IPS-18c (cell line): ENCODE results near the gene PRKCSH.
A peak's percentile ranks its signal among the peaks of the same experiment; 100 is the strongest.
"Not testable (repeated sequence)": the region's sequence is repeated elsewhere in the genome, so short reads cannot be mapped to it uniquely, and the experiment has no call there.

Source experiments
- H3K4me3 ChIP-seq: 2 replicates; pipeline ENCODE4 v1.7.0; 2013; ENCODE audit warnings: low read depth, mild to moderate bottlenecking, low read length, moderate library complexity; ENCODE audit not compliant: insufficient read depth
- H3K9me3 ChIP-seq: one replicate; pipeline ENCODE4 v1.6.1; 2013; ENCODE audit warnings: mild to moderate bottlenecking, low read length, moderate library complexity; ENCODE audit not compliant: control insufficient read depth, insufficient read depth

The PRKCSH gene

DNA sequence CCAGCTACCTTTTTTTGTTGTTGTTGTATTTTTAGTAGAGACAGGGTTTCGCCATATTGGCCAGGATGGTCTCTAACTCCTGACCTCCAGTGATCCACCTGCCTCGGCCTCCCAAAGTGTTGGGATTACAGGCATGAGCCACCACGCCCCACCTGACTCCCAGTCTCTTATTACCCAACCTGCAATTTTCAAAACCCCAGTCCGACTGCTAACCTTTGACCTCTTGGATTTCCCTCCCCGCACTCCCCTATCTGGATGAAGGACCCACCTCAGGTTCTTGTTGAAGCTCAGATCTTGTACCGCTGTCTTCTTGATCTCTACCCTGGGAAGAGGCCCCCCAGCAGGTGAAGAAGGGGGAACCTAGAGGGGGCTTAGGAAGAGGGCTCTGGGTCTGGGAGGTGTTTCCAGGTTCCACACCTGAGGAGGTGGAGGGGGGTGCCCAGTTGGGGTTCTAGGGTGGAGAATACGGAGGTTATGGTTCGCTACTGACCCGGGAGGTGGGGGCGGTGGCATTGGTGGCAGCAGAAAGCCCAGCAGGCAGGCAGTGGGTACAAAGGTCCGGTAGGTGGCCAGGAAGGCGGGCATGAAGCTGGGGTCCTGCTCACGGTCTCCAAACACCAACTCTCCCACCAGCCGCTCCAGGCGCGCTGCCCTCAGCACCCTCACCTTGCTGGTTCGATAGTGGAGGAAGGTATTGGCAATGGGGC lies 18.9 kb upstream of the PRKCSH start:
- Histone ChIP-seq H3K9me3 (peaks cover 4% of the 10 kb centered on the region), H3K4me3 (no peak overlapping the region)

DNA sequence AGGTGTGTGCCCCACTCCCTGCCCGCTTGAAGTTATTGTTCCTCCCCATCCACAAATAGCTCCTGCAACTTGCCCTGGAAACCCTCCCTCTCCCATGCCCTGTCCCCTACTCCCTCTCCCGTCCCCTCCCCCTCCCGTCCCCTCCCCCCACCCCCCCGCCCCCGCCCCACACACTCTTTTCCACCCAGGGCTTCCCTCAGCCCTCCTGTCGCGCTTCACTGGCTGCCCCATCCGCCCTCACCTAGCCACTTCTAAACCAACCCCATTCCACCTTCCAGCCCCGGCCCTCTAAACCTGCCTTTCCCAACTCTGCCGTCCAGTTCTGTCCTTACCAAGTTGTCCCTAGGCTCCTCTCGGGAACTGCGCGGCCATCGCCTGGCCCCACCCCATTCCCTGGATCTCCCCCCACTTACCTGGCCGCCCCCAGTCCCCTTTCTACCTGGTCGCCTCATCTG lies 17.3 kb upstream of the PRKCSH start:
- Histone ChIP-seq H3K4me3 (peak overlapping the region; percentile 64), H3K9me3 (peaks cover 4% of the 10 kb centered on the region)

DNA sequence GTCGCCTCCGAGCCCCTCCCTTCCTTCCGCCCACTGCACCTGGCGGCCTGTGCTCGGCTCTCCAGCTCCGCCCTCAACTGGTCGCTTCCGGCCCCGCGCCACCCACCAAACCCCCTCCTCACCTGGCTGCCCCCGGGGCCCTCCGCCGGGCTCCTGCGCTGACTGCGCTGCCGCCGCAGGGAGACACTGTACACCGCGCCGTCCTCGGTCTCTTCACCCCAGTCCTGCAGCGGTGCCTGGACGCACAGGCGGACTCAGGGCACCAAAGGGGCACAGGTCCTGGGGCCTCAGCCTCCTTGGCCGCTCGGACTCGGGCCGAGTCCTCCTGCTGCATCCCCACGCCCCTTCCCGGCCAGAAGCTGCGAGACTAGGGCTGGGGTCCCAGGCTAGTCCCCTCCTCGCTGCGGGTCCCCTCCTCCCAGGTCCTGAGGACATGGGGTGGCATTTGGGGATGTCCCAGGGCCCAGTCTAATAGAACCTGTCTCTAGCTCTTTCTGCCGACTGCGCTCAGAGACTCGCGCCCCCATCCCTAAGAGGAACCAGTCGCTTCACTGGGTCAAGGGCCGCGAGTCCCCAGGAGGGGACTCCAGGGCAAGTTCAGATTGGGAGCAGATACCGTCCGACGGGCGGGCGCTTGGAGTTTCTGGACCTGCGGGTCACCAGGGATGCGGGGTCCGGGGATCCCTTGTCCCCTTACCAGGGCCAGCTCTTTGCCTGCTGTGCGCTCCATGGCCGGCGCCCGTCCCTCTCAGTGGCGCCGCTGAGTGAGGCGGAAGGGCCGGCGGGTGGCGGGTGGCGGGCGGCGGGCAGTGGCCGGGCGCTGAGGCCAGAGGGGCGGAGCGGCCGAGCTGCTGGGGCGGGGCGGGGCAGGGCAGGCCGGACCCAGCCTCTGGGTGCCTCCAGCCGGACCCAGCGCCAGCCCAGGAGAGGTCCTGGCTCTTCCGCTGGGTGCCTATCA lies 16.6 kb upstream of the PRKCSH start, which contains the start of gene RGL3:
Gene RGL3 (minus strand): TSS at position 766 of the 958 bp plus-strand sequence. CDS start 36 bp downstream, at position 730.
- Histone ChIP-seq H3K9me3 (peaks cover 4% of the 10 kb centered on the region), H3K4me3 (peak within 1 kb of the TSS; percentile 64)

DNA sequence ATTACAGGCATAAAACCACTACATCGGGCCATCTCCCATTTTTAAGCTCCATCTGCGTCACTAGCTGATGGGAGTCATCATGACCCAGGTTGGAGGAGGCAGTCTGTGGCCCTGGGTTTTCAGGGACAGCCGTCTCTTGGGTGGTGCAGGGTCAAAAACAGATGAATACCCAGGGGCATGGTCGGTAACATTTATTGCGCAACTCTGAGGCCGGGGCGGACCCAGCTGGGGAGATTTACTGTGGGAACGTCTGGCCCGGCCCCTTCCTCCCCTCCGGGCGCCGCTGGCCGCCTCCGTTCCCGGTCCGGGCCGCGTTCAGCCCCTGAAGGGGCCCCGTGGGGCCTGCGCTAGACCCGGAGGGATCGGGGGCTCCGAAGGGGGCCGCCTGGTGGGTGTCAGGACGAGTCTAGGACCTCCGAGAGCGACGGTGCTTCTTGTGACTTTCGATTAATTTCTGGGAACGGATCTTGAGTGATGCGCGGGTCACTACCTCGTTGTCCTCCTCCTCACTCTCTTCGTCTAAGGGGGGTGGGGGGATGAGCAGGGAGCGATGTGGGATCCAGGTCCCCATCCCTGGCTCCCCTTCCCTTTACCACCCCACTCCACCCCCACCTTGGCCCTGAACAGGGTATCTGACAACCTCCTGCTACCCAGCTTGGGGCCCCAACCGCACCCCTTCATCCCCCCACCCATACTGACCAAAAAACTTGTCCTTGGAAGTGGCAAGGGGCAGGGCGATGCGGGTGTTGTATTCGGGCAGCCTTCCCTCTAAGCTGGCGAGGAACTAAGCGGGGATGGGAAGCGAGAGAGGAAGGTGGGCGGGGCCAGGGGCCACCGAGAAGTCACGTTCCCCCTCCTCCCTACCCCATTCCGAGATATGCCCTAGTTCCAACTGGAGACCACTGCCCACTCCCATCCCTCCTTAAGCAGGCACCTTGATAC lies 14.7 kb upstream of the PRKCSH start:
- H3K4me3 ChIP-seq: peak overlapping the region; percentile 46

DNA sequence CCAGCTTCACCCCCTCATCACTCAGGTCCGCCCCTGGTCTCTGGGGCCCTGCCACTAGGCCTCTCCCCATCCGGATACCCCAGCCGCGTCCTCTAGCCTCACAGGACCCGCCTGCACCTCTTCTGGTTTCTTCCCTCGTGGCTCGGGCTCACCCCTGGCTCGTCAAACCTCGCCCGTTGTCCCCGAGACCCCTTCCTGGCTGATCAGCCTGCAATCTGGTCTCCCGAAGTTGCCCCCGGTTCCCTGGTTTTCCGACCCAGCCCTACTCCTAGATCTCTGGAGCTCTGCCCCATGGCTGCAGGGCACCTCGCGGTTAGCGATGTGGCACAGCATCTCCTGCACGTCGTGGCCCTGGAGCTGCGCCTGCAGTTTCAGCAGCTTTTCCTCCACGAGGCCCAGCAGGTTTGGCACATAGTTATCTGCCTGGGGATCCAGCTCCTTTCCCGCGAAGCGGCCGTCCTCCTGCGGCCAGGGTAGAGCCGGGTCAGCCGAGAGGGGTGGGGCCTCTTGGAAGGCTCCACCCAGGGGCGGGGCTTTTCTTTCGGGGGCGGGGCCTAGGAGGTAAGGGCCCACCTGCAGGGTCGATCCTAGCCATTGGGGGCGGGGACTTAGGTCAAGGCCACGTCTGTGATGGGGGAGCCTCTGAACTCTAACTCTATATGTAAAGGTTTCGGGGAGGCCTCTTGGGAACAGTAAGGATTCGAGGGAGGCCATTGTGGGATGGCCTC lies 13.9 kb upstream of the PRKCSH start:
- H3K4me3 ChIP-seq: peak overlapping the region; percentile 46
- H3K9me3 ChIP-seq: peaks cover 2% of the 10 kb centered on the region

More for the DNA sequence above, 14.7 kb upstream of the PRKCSH start:
- peaks cover 4% of the 10 kb centered on the region for H3K9me3 ChIP-seq

DNA sequence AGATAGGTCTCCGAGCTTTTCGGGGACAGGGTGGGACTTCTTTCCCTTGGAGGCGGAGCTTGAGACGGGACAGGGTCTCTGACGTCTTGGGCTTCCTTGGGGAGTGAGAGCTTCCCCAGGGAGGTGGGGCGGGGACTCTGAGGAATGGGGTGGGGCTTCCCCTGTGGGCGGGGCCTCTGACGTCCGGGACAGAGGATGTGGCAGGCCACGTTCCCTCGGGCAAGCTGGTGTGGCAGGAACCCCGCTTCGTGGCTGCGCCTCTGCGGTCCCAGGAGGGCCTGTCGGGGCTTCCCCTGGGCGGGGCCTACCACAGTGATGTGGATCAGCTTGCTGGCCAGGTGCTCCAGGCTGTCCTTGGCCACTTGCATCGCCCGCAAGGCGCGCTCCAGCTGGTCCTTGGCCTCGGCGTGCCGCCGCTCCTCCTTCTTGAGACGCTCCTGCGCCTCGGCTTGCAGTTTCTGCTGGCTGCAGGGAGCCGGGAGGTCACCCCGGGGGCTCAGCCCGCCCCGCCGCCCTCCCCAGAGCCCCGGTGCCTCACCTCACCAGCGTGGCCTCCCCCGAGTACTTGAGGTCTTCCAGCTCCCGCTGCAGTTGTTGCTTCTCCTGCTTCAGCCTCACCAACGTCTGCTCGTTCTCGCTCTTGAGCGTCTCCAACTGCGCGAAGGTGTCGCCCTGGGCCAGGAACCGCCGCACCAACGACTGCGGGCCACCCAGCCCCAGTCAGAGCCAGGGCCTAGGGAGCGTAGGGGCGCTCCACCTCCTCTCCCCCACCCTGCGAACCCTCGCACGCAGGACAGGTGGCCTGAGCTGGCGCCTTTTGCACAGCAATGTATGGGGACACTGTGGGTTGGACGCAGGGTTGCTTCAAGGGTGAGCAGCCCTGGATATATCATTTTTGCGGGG lies 13.0 kb upstream of the PRKCSH start:
- H3K4me3 ChIP-seq: peak overlapping the region; percentile 46
- H3K9me3 ChIP-seq: no peaks in the 10 kb centered on the region

DNA sequence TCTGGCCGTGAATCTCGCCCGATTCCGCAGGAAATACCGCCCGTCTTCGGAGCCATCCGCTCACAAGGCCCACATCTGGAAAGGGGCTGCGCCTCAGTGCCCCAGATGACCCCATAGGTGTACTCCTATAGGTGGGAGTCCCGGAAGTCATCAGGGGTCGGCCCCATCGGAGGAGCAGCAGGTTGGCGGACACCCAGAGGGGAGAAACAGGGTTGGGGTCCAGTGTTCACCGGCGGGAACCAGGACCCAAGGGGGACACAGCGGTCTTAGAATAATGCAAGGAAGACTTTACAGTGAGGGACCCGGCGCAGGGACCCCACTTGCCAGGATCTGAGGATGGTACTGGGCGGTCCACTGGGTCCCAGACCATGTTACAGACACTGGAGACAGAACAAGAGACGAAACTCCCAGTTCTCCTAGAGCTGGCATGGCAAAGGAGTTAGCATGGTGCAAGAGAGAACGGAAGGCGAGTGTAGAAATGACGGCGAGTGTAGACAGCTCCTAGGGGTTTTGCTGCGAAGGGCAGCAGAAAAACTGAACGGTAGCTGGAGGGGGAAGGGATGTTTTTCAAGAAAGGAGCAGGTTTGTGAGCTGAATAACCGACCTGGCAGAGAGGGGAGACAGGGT lies 12.2 kb upstream of the PRKCSH start:
- no peak overlapping the region; the same call in 1 of the 2 replicates for H3K4me3 ChIP-seq
- H3K9me3 ChIP-seq: no peaks in the 10 kb centered on the region

DNA sequence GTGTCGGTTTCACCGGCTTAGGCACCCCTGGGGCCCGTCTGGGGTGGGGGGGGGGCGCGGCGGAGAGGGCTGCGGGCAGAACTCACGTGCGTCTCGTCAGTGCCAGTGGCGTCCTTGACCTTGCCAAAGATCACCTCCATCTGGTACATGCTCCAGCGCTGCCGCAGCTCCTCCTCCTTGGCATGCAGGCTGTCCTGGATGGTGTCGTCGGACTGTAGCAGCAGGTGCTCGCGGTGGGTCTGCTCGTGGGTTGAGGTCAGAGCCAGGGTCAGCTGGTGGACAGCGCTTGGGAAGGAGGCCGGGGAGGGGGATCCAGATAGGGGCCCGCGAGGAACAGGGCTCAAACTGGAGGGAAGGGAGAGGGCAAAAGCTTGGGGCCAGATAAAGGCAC lies 11.6 kb upstream of the PRKCSH start:
- H3K4me3 ChIP-seq: no peak overlapping the region
- no peaks in the 10 kb centered on the region for H3K9me3 ChIP-seq

DNA sequence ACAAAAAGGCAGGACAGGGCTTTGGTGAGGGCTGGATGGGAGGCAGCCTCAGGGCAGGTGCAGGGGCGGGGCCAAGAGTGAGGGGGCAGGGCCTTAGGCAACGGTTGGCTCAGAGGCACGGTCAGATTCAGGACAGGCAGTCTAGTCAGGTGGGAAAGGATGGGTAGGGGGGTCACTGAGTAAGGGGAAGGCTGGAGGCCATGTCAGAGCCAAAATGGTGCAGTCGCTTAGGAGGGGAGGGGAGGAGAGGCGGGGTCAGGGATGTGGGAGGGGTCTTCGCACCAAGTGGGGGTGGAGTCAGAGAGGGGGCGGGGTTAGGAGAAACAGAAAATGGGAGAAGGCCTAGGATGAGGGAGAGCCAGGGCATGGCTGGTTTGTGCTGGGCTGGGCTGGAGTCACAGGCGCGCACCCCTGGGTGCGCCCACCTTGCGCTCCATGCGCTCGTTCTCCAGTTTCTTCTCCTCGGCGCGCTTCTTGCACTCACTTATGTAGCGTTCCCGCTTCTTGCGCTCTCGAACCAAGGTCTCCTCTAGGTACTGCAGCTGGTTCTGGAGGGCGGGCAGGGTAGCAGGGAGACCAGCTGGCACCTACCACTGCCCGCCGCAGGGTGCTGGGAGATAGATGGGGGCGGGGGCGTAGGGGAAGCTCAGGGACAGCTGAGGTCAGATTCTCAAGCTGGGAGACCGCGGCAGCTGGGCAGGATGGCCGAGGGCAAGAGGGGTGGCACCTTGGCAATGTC lies 9.5 kb upstream of the PRKCSH start:
- Histone ChIP-seq H3K9me3 (no peaks in the 10 kb centered on the region), H3K4me3 (no peak overlapping the region)

DNA sequence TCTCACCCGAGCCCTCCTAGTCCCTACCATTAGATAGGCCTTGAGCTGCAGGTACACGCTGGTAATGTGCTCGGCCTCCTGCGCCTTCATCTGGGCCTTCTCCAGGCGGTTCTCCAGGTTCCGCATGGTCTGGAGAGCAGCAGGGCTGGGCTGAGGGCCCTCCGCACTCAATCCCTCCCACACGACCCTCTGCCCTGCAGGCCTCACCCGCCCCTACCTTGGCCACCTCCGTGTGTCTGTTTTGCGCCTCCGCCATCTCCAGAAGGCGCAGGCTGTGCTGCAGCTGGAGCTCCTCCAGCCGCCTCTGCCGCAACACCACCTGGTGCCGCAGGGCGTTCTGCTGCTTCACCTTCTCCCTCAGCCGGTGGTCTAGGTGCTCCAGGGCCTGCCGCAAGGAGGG lies 8.8 kb upstream of the PRKCSH start:
- no peak overlapping the region for H3K4me3 ChIP-seq

DNA sequence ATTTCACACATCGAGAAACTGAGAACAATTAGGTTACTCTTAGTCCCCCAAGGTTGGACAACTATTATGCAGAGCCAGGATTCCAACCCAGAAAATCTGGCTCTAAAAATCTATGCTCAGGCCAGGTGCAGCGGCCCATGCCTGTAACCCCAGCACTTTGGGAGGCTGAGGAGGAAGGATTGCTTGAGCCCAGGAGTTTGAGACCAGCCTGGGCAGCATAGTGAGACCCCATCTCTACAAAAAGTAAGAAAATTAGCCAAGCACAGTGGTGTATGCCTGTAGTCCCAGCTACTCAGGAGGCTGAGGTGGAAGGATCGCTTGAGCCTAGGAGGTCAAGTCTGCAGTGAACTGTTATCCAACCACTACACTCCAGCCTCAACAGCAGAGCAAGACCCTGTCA lies 1.9 kb upstream of the PRKCSH start:
- H3K9me3 ChIP-seq, H3K4me3 ChIP-seq: not testable (repeated sequence)

More for the DNA sequence above, 8.8 kb upstream of the PRKCSH start:
- no peaks in the 10 kb centered on the region for H3K9me3 ChIP-seq

DNA sequence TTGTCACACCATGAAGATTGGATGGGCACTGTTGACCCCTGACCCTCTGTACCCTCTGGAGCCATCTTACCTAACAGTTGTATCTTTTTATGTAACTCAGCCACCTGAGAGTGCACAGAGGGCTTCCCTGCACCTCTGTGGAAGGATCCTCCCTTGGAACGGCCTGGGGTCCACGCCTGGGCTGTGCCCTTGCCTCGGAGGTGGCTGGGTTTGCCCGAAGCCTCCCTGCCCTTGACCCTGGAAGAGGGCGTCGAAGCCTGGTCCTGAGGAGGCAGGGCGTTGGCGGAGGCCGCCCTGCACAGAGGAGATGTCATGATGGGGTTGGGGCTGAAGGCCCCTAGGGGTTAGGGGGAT lies 755 bp upstream of the PRKCSH start:
- H3K4me3 ChIP-seq: peak overlapping the region; percentile 43; the same call in 1 of the 2 replicates

DNA sequence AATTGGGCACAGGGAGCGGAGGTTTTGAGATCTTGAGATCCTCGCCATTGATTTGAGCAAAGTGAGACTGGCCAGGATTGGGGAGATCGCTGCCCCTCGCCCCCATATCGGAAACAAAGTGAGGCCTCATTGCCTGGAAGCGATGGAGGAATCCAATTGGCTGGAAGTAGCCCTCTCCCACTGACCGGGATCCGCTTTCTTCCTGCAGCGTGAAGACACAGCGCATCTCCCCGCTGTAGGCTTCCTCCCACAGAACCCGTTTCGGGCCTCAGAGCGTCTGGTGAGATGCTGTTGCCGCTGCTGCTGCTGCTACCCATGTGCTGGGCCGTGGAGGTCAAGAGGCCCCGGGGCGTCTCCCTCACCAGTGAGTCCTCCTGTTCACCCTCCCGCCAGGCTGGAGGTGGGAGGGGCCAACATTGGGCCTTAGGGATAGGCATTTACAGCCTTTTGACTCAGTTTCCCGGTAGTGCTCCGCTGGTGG lies 438 bp downstream of the PRKCSH start:
- no peaks in the 10 kb centered on the region for H3K9me3 ChIP-seq
- H3K4me3 ChIP-seq: peak overlapping the region; percentile 97

More for the DNA sequence above, 755 bp upstream of the PRKCSH start:
- H3K9me3 ChIP-seq: no peaks in the 10 kb centered on the region

DNA sequence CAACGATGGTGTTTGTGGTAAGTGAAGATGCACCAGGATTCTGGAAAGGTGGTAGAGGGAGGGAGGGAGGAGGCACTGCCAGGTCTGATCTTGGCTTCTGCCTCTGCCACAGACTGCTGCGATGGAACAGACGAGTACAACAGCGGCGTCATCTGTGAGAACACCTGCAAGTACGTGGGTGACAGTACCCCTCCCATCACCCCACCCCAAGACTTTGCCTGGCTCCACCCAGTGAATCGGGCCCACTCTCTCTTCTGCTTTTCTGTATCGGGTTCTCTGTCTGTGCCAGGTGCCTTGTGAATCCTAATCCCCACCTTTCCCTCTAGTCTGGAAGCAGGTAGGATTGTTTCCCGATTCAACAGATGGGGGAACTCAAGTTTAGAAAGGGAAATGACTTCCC lies 2.5 kb downstream of the PRKCSH start:
- Histone ChIP-seq H3K4me3 (no peak overlapping the region), H3K9me3 (no peaks in the 10 kb centered on the region)
